SK-N-MC (cell line): ENCODE measurements around the gene COBL.

ENCODE experiments used
- DNase-seq: peaks from one replicate; pipeline ENCODE4 v3.0.0-alpha.2; 2011; ENCODE audit warnings: low read depth, low spot score
- H3K27ac ChIP-seq: fragments of 200-600 bp; sonication (generic); 2 replicates; pipeline ENCODE4 v1.5.1; 2016; ENCODE audit warnings: mixed run types
- H3K36me3 ChIP-seq: fragments of 200-600 bp; sonication (generic); 2 replicates; pipeline ENCODE4 v1.6.1; 2017; ENCODE audit warnings: antibody characterized with exemption, low read length, mixed read lengths; ENCODE audit not compliant: insufficient read depth
- H3K4me3 ChIP-seq: fragments of 200-600 bp; sonication (generic); 2 replicates; pipeline ENCODE4 v1.5.1; 2016
- H3K9ac ChIP-seq: fragments of 200-600 bp; sonication (generic); 2 replicates; pipeline ENCODE4 v1.8.0; 2017; ENCODE audit warnings: mixed run types, mixed read lengths; ENCODE audit not compliant: insufficient read length
- H3K9me3 ChIP-seq: fragments of 200-600 bp; sonication (generic); 2 replicates; pipeline ENCODE4 v1.6.1; 2017; ENCODE audit warnings: low read depth, mild to moderate bottlenecking, antibody characterized with exemption, low read length, moderate library complexity, mixed read lengths
- EZH2 ChIP-seq: fragments of 200-600 bp; sonication (generic); IDR thresholded peaks from one replicate; pipeline ENCODE4 v1.6.1; 2017; ENCODE audit warnings: antibody characterized with exemption
- FOXP2 ChIP-seq: optimal IDR thresholded peaks from 2 replicates; pipeline ENCODE3; 2011; ENCODE audit warnings: mild to moderate bottlenecking, moderate library complexity; ENCODE audit not compliant: insufficient read depth; ENCODE audit errors: extremely low read length, control extremely low read depth
- POLR2AphosphoS5 ChIP-seq: IDR thresholded peaks from 2 replicates; pipeline ENCODE4 v1.6.1; 2012; ENCODE audit warnings: mild to moderate bottlenecking, low read depth, low read length, borderline replicate concordance

The COBL gene

GRCh38 chr7:51085034-51085692 lies 231.4 kb downstream of the COBL start:
- no peak for TF ChIP-seq POLR2AphosphoS5
- no peak for TF ChIP-seq FOXP2
- no peak for TF ChIP-seq EZH2
- Histone ChIP-seq H3K9ac (no peak overlapping the region), H3K27ac (no peak overlapping the region)

GRCh38 chr7:51084121-51084520 lies 232.5 kb downstream of the COBL start:
- Histone ChIP-seq H3K9me3 (no peaks in the 10 kb centered on the region), H3K9ac (no peak overlapping the region), H3K4me3 (no peak overlapping the region), H3K36me3 (no peaks in the 10 kb centered on the region), H3K27ac (no peak overlapping the region)
- TF ChIP-seq POLR2AphosphoS5, result no peak
- TF ChIP-seq FOXP2, result no peak
- TF ChIP-seq EZH2, result no peak
- no peak for DNase-seq

More at GRCh38 chr7:51085034-51085692, 231.4 kb downstream of the COBL start:
- Histone ChIP-seq H3K36me3 (no peaks in the 10 kb centered on the region), H3K9me3 (no peaks in the 10 kb centered on the region), H3K4me3 (no peak overlapping the region)
- DNase-seq, result no peak

- H3K9me3 ChIP-seq, result no peaks in the 10 kb centered on the region
- H3K36me3 ChIP-seq, result no peaks in the 10 kb centered on the region
- TF ChIP-seq FOXP2 (no peak), POLR2AphosphoS5 (no peak), EZH2 (no peak)
- no peak for DNase-seq
- H3K9ac ChIP-seq, result no peak overlapping the region
- no peak overlapping the region for H3K27ac ChIP-seq
- H3K4me3 ChIP-seq, result no peak overlapping the region
These were observed 233.6 kb downstream of the COBL start for GRCh38 chr7:51082940-51083533.

GRCh38 chr7:51082096-51082840 lies 234.3 kb downstream of the COBL start:
- no peak overlapping the region for H3K9ac ChIP-seq
- no peak overlapping the region for H3K4me3 ChIP-seq
- no peak for DNase-seq
- H3K27ac ChIP-seq, result no peak overlapping the region
- TF ChIP-seq POLR2AphosphoS5 (no peak), FOXP2 (no peak), EZH2 (no peak)
- no peaks in the 10 kb centered on the region for H3K9me3 ChIP-seq
- no peaks in the 10 kb centered on the region for H3K36me3 ChIP-seq

GRCh38 chr7:51081270-51081890 lies 235.2 kb downstream of the COBL start:
- H3K9me3 ChIP-seq, result no peaks in the 10 kb centered on the region
- no peak overlapping the region for H3K27ac ChIP-seq
- no peaks in the 10 kb centered on the region for H3K36me3 ChIP-seq
- no peak overlapping the region for H3K4me3 ChIP-seq
- DNase-seq, result no peak
- TF ChIP-seq EZH2 (no peak), POLR2AphosphoS5 (no peak), FOXP2 (no peak)
- H3K9ac ChIP-seq, result no peak overlapping the region

- no peak overlapping the region for H3K9ac ChIP-seq
- no peak for DNase-seq
- no peaks in the 10 kb centered on the region for H3K9me3 ChIP-seq
- H3K27ac ChIP-seq, result no peak overlapping the region
- H3K36me3 ChIP-seq, result no peaks in the 10 kb centered on the region
- TF ChIP-seq EZH2 (no peak), FOXP2 (no peak), POLR2AphosphoS5 (no peak)
- H3K4me3 ChIP-seq, result no peak overlapping the region
These were observed 235.9 kb downstream of the COBL start for GRCh38 chr7:51080622-51081269.

- H3K36me3 ChIP-seq, result no peaks in the 10 kb centered on the region
- no peak overlapping the region for H3K9ac ChIP-seq
- H3K9me3 ChIP-seq, result no peaks in the 10 kb centered on the region
- no peak overlapping the region for H3K4me3 ChIP-seq
- TF ChIP-seq POLR2AphosphoS5 (no peak), EZH2 (no peak), FOXP2 (no peak)
- H3K27ac ChIP-seq, result no peak overlapping the region
- DNase-seq, result no peak
These were observed 236.4 kb downstream of the COBL start for GRCh38 chr7:51080216-51080615.

- H3K36me3 ChIP-seq, result no peaks in the 10 kb centered on the region
- no peak for DNase-seq
- no peak overlapping the region for H3K4me3 ChIP-seq
- no peak overlapping the region for H3K27ac ChIP-seq
- H3K9ac ChIP-seq, result no peak overlapping the region
- no peak for TF ChIP-seq EZH2
- no peak for TF ChIP-seq FOXP2
- TF ChIP-seq POLR2AphosphoS5, result no peak
- no peaks in the 10 kb centered on the region for H3K9me3 ChIP-seq
These were observed 237.1 kb downstream of the COBL start for GRCh38 chr7:51079494-51079893.
